Neuronal stem cell (in vitro differentiated cells): Measurements from ENCODE around the gene EIF4G3.
"Not testable (repeated sequence)": the region's sequence is repeated elsewhere in the genome, so short reads cannot be mapped to it uniquely, and the experiment has no call there.

ENCODE experiments used
- DNase-seq: peaks from one replicate; pipeline ENCODE4 v3.0.0-alpha.2; 2013; ENCODE audit warnings: low spot score
- H2AFZ ChIP-seq: one replicate; pipeline ENCODE4 v1.6.1; 2013; ENCODE audit warnings: mild to moderate bottlenecking, low read length, inconsistent platforms
- H2AK5ac ChIP-seq: 2 replicates; pipeline ENCODE4 v1.6.1; 2013; ENCODE audit warnings: low read depth, mild to moderate bottlenecking, inconsistent platforms, low read length, moderate library complexity, mixed read lengths
- H2BK120ac ChIP-seq: 2 replicates; pipeline ENCODE4 v1.6.1; 2013; ENCODE audit warnings: low read depth, mild to moderate bottlenecking, inconsistent platforms, low read length, moderate library complexity, mixed read lengths
- H2BK12ac ChIP-seq: one replicate; pipeline ENCODE4 v1.6.1; 2013; ENCODE audit warnings: low read length, inconsistent platforms
- H2BK15ac ChIP-seq: 2 replicates; pipeline ENCODE4 v1.6.1; 2013; ENCODE audit warnings: mild to moderate bottlenecking, low read length, inconsistent platforms, mixed read lengths
- H2BK5ac ChIP-seq: one replicate; pipeline ENCODE4 v1.6.1; 2013; ENCODE audit warnings: inconsistent platforms, mild to moderate bottlenecking, low read length, moderate library complexity
- H3K14ac ChIP-seq: one replicate; pipeline ENCODE4 v1.6.1; 2013; ENCODE audit warnings: low read length, inconsistent platforms
- H3K18ac ChIP-seq: 2 replicates; pipeline ENCODE4 v1.6.1; 2013; ENCODE audit warnings: low read length, inconsistent platforms
- H3K23ac ChIP-seq: 2 replicates; pipeline ENCODE4 v1.6.1; 2013; ENCODE audit warnings: low read depth, mild to moderate bottlenecking, mixed read lengths, low read length, inconsistent platforms; ENCODE audit not compliant: poor library complexity
- H3K27ac ChIP-seq: replicated peaks from 3 replicates; pipeline ENCODE4 v1.5.1; 2013; ENCODE audit warnings: low read length, inconsistent platforms
- H3K27me3 ChIP-seq, 3 experiments: 2 replicates each; pipeline ENCODE4 v1.6.1; 2013; ENCODE audit warnings: low read length in 3 of 3, mild to moderate bottlenecking in 2 of 3, inconsistent platforms in 1 of 3, low read depth in 1 of 3, mixed read lengths in 1 of 3, moderate library complexity in 1 of 3; ENCODE audit not compliant: control insufficient read depth in 3 of 3, insufficient read depth in 3 of 3
- H3K36me3 ChIP-seq, 2 donors: replicated peaks in 1 of 2; 2 replicates each; pipeline ENCODE4 v1.6.1; 2013; ENCODE audit warnings: low read length in 2 of 2; ENCODE audit not compliant: control insufficient read depth in 2 of 2, insufficient read depth in 2 of 2
- H3K4ac ChIP-seq: 2 replicates; pipeline ENCODE4 v1.6.1; 2013; ENCODE audit warnings: inconsistent platforms, mild to moderate bottlenecking, low read length, moderate library complexity
- H3K4me1 ChIP-seq, 2 donors: 1 replicate in 1 of 2; 2 replicates in 1 of 2; pipeline ENCODE4 v1.6.1; 2013; ENCODE audit warnings: low read length in 2 of 2, low read depth in 1 of 2; ENCODE audit not compliant: control insufficient read depth in 2 of 2, insufficient read depth in 1 of 2
- H3K4me2 ChIP-seq: one replicate; pipeline ENCODE4 v1.6.1; 2013; ENCODE audit warnings: mild to moderate bottlenecking, low read length, inconsistent platforms; ENCODE audit not compliant: insufficient read depth, poor library complexity, severe bottlenecking
- H3K4me3 ChIP-seq, 2 donors: 2 replicates each; pipeline ENCODE4 v1.5.1; 2013; ENCODE audit warnings: low read length in 2 of 2, mild to moderate bottlenecking in 2 of 2, inconsistent platforms in 1 of 2, moderate library complexity in 1 of 2
- H3K79me1 ChIP-seq: one replicate; pipeline ENCODE4 v1.6.1; 2013; ENCODE audit warnings: low read depth, mild to moderate bottlenecking, inconsistent platforms, low read length, moderate library complexity
- H3K9ac ChIP-seq: one replicate; pipeline ENCODE4 v1.6.1; 2013; ENCODE audit warnings: mild to moderate bottlenecking, low read depth, low read length, inconsistent platforms; ENCODE audit not compliant: poor library complexity
- H3K9me3 ChIP-seq, 2 donors: replicated peaks in 1 of 2; 2 replicates each; pipeline versions ENCODE3 to v1.6.1; 2013; ENCODE audit warnings: low read length in 2 of 2, mild to moderate bottlenecking in 2 of 2, inconsistent platforms in 1 of 2, low read depth in 1 of 2, mixed read lengths in 1 of 2, moderate library complexity in 1 of 2; ENCODE audit not compliant: control insufficient read depth in 2 of 2, insufficient read depth in 1 of 2
- H4K8ac ChIP-seq: one replicate; pipeline ENCODE4 v1.6.1; 2013; ENCODE audit warnings: low read depth, mild to moderate bottlenecking, inconsistent platforms, low read length, moderate library complexity
- H4K91ac ChIP-seq: one replicate; pipeline ENCODE4 v1.6.1; 2013; ENCODE audit warnings: low read length, low read depth, mild to moderate bottlenecking, inconsistent platforms; ENCODE audit not compliant: poor library complexity
- WGBS, 2 donors: extraction: QIAGEN DNeasy Blood & Tissue Kit; methylation state at CpG; one replicate each; pipeline ENCODE4 v1.1.7; 2013; ENCODE audit warnings: missing lambda C conversion rate in 2 of 2, mixed read lengths in 1 of 2; ENCODE audit not compliant: insufficient read length in 2 of 2, insufficient replicate concordance in 1 of 2; ENCODE audit errors: extremely low coverage in 2 of 2; 5-methylcytosine and 5-hydroxymethylcytosine counted together

EIF4G3 gene

GRCh38 chr1:20789598-20789997, 387.1 kb downstream of the EIF4G3 start:
- not testable (repeated sequence) for H3K18ac ChIP-seq, H3K4me3 ChIP-seq, H3K79me1 ChIP-seq, H4K8ac ChIP-seq, H3K9ac ChIP-seq, H3K4me2 ChIP-seq, H4K91ac ChIP-seq, H2BK5ac ChIP-seq, H3K27ac ChIP-seq, H3K4ac ChIP-seq, H3K27me3 ChIP-seq, H3K9me3 ChIP-seq, H2BK12ac ChIP-seq, DNase-seq, H2AFZ ChIP-seq, H3K4me1 ChIP-seq, H3K14ac ChIP-seq, H3K36me3 ChIP-seq, H2BK120ac ChIP-seq, H3K23ac ChIP-seq, H2AK5ac ChIP-seq, H2BK15ac ChIP-seq
- whole genome bisulfite sequencing, 2 donors, result no CpG with 5 or more reads among the region's 9 CpGs

- peak overlapping the region; percentile 100 for H3K27ac ChIP-seq
These were observed 388.6 kb downstream of the EIF4G3 start for GRCh38 chr1:20787840-20788795.

GRCh38 chr1:20787029-20787839, 389.5 kb downstream of the EIF4G3 start, which contains the start of gene HP1BP3:
Gene HP1BP3, minus strand, starts transcription at chr1:20787307. Its CDS starts 6,867 bp downstream, at chr1:20780440.
- H3K4me3 ChIP-seq, result peak within 1 kb of the TSS; percentile 97 to 99
- peaks cover 0 to 6% of the 10 kb centered on the region in 2 donors for H3K4me1 ChIP-seq
- peak within 1 kb of the TSS; percentile 100 for H3K27ac ChIP-seq
- peak within 1 kb of the TSS; percentile 76 for H3K4ac ChIP-seq
- peak within 1 kb of the TSS; percentile 99 for H2BK5ac ChIP-seq
- no peak within 1 kb of the TSS for H2BK12ac ChIP-seq
- peak within 1 kb of the TSS; percentile 100 for H3K18ac ChIP-seq
- H3K36me3 ChIP-seq, result peaks cover 0 to 25% of the 10 kb centered on the region in 2 donors
- no peaks in the 10 kb centered on the region for H3K27me3 ChIP-seq
- peak within 1 kb of the TSS; percentile 100 for H3K9ac ChIP-seq
- H2AK5ac ChIP-seq, result peak within 1 kb of the TSS; percentile 99
- no peaks in the 10 kb centered on the region for H3K9me3 ChIP-seq
- peak; percentile 62 for DNase-seq
- H2BK15ac ChIP-seq, result peak within 1 kb of the TSS; percentile 99
- WGBS, 2 donors, result no CpG with 5 or more reads among the region's 99 CpGs
- H3K79me1 ChIP-seq, result peaks cover 7% of the 10 kb centered on the region
- peak within 1 kb of the TSS; percentile 17 for H4K8ac ChIP-seq
- H4K91ac ChIP-seq, result peak within 1 kb of the TSS; percentile 92
- H3K14ac ChIP-seq, result peak within 1 kb of the TSS; percentile 100
- H3K4me2 ChIP-seq, result peak within 1 kb of the TSS; percentile 77
- peak within 1 kb of the TSS; percentile 100 for H3K23ac ChIP-seq
- H2BK120ac ChIP-seq, result peak within 1 kb of the TSS; percentile 47
- H2AFZ ChIP-seq, result peak within 1 kb of the TSS; percentile 88

More at GRCh38 chr1:20787840-20788795, 388.6 kb downstream of the EIF4G3 start:
- no peaks in the 10 kb centered on the region for H3K9me3 ChIP-seq
- no peak for DNase-seq
- H3K4me1 ChIP-seq, result peaks cover 0 to 6% of the 10 kb centered on the region in 2 donors
- no peak overlapping the region for H2BK12ac ChIP-seq
- H2AFZ ChIP-seq, result peak overlapping the region; percentile 86
- no peak overlapping the region for H2BK120ac ChIP-seq
- no peak overlapping the region for H3K18ac ChIP-seq
- H3K4me2 ChIP-seq, result peak overlapping the region; percentile 55
- H3K79me1 ChIP-seq, result peaks cover 7% of the 10 kb centered on the region
- peak overlapping the region; percentile 83 for H2AK5ac ChIP-seq
- no peaks in the 10 kb centered on the region for H3K27me3 ChIP-seq
- H2BK15ac ChIP-seq, result no peak overlapping the region
- H3K9ac ChIP-seq, result no peak overlapping the region
- H3K23ac ChIP-seq, result no peak overlapping the region
- H2BK5ac ChIP-seq, result no peak overlapping the region
- no peak overlapping the region for H4K91ac ChIP-seq
- no peak overlapping the region for H3K14ac ChIP-seq
- WGBS, 2 donors, result 100% methylated on average over 2 of the region's 22 CpGs; no CpG with 5 or more reads in 1 of the 2 donors
- H4K8ac ChIP-seq, result no peak overlapping the region
- H3K36me3 ChIP-seq, result peaks cover 0 to 18% of the 10 kb centered on the region in 2 donors
- no peak overlapping the region for H3K4ac ChIP-seq
- peak overlapping the region; percentile 82 to 97 for H3K4me3 ChIP-seq
